ENCODE measurements around the gene PODNL1. TPM values are rescaled to one million over a fixed set of nuclear protein-coding genes. Genes with fewer than 3 reads are reported as not detected.

The PODNL1 gene
- total and polyA plus RNA-seq, 7 donors, result 0.07 to 1.3 (median 0.36) TPM

DNA sequence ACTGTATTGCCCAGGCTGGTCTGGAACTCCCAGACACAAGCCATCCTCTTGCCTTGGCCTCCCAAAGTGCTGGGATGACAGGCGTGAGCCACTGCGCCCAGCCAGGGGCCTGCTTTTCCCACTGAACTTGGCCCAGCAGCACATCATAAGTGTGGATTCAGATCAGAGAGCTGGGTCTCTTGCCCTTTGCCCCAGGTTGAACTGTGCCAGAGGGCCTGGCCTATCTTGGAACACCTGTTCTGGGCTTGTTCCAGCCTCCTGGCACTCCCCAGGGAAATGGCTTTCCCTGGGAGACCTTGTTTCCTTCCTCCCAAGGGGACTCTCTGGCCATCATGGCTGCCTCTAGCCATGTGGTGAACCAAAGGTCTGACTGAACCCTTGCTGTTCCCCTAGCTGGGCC is 28.8 kb downstream of the PODNL1 start:
- no peaks in the 10 kb centered on the region for H3K27me3 ChIP-seq (ENCODE audit: insufficient read depth in 3 of 3, low read length in 2 of 3)
- H3K4me1 ChIP-seq, result peaks cover 3% of the 10 kb centered on the region
- 94 to 100% (median 96%) methylated on average over 2 of the region's 2 CpGs for WGBS, 3 donors
- peaks cover 0 to 47% of the 10 kb centered on the region in 2 donors for H3K36me3 ChIP-seq (ENCODE audit: insufficient read depth in 1 of 2, low read depth in 1 of 2)
- no peak for DNase-seq
- no peak for ATAC-seq
- no peaks in the 10 kb centered on the region for H3K9me3 ChIP-seq
- intact Hi-C loops (cut with DNase I), result loop anchor here (5.0 kb wide), 1 partner anchor 43 kb away; the partner anchor contains the start of gene DCAF15 (in 2 of the 2)
- no peak overlapping the region for H3K27ac ChIP-seq
- no peak overlapping the region for H3K4me3 ChIP-seq
- TF ChIP-seq, protein P1, sequence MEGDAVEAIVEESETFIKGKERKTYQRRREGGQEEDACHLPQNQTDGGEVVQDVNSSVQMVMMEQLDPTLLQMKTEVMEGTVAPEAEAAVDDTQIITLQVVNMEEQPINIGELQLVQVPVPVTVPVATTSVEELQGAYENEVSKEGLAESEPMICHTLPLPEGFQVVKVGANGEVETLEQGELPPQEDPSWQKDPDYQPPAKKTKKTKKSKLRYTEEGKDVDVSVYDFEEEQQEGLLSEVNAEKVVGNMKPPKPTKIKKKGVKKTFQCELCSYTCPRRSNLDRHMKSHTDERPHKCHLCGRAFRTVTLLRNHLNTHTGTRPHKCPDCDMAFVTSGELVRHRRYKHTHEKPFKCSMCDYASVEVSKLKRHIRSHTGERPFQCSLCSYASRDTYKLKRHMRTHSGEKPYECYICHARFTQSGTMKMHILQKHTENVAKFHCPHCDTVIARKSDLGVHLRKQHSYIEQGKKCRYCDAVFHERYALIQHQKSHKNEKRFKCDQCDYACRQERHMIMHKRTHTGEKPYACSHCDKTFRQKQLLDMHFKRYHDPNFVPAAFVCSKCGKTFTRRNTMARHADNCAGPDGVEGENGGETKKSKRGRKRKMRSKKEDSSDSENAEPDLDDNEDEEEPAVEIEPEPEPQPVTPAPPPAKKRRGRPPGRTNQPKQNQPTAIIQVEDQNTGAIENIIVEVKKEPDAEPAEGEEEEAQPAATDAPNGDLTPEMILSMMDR (IDR thresholded peaks at IDR 0.05), result no peak

DNA sequence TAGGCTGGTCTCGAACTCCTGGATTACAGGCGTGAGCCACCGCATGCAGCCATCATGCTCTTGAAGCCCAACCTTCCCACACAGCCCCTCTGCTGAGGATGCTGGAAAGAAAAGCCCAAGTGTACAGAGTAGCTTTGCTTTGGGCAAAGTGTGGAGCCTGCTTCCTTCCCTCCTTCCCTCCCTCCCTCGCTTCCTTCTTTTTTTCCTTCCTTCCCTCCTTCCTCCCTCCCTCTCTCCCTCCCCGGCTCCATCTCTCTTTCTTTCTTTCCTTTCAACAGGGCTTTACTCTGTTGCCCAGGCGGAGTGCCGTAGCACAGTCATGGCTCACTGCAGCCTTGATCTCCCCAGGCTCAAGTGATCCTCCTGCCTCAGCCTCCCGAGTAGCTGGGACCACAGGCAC is 29.5 kb downstream of the PODNL1 start:
- peaks cover 3% of the 10 kb centered on the region for H3K4me1 ChIP-seq
- TF ChIP-seq, protein P1 (IDR thresholded peaks at IDR 0.05), result no peak
- H3K4me3 ChIP-seq, result no peak overlapping the region
- DNase-seq, result no peak
- no peaks in the 10 kb centered on the region for H3K9me3 ChIP-seq
- no peak overlapping the region for H3K27ac ChIP-seq
- WGBS, 3 donors, result 87 to 89% (median 87%) methylated on average over 8 of the region's 8 CpGs
- no peak for ATAC-seq
- peaks cover 0 to 39% of the 10 kb centered on the region in 2 donors for H3K36me3 ChIP-seq (ENCODE audit: insufficient read depth in 1 of 2, low read depth in 1 of 2)
- intact Hi-C loops (cut with DNase I), result loop anchor here (5.0 kb wide), 1 partner anchor 44 kb away; the partner anchor contains the start of gene DCAF15 (in 2 of the 2)
- no peaks in the 10 kb centered on the region for H3K27me3 ChIP-seq (ENCODE audit: insufficient read depth in 3 of 3, low read length in 2 of 3)

DNA sequence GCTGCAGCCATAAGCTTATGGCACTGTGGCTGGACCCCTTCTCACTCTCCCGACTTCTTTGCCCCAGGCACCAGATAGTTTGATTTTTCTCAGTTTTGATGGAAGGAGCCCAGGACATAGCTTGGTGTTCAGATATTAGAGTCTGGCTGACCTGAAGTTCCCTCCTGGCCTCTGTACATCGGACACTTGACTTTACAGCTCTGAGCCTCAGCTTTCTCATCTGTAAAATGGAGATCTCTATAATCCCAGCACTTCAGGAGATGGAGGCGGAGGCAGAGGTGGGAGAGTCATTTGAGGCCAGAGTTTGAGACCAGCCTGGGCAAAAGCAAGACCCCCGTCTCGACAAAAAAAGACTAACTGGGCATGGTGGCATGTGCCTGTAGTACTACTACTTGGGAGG is 31.3 kb downstream of the PODNL1 start:
- ATAC-seq (no peak), DNase-seq (no peak)
- TF ChIP-seq, protein P1 (IDR thresholded peaks at IDR 0.05), result no peak
- Histone ChIP-seq H3K4me1 (peaks cover 3% of the 10 kb centered on the region), H3K4me3 (peak overlapping the region; percentile 83), H3K36me3 (ENCODE audit: insufficient read depth in 1 of 2, low read depth in 1 of 2) (peaks cover 0 to 21% of the 10 kb centered on the region in 2 donors), H3K27me3 (ENCODE audit: insufficient read depth in 3 of 3, low read length in 2 of 3) (no peaks in the 10 kb centered on the region), H3K9me3 (no peaks in the 10 kb centered on the region), H3K27ac (no peak overlapping the region)
- intact Hi-C loops (cut with DNase I), result loop anchor here (5.0 kb wide), 1 partner anchor 45 kb away; the partner anchor contains the start of gene DCAF15 (in 2 of the 2)
- WGBS, 3 donors, result 87 to 91% (median 89%) methylated on average over 5 of the region's 5 CpGs

DNA sequence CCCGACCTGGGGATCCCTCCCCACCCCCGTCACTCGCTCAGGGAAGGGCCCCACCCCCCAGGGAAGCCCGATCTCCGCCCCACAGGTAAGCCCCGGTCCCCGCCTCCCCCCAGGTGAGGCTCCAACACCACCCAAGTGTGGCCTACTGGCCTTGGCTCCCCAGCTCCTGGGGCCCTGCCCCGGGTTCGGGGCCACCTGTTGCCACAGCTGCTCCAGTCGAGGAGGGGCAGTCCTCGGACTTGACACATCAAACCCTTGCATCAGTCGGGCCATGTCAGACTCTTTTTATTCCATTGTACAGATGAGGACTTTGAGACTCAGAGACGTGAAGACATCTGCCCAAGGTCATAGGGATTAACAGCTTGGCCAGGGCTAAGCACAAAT is 31.7 kb downstream of the PODNL1 start:
- DNase-seq (no peak), ATAC-seq (peak; percentile 33 to 49 (median 42))
- H3K9me3 ChIP-seq, result no peaks in the 10 kb centered on the region
- H3K4me3 ChIP-seq, result peak overlapping the region; percentile 83
- peaks cover 0 to 20% of the 10 kb centered on the region in 2 donors for H3K36me3 ChIP-seq (ENCODE audit: insufficient read depth in 1 of 2, low read depth in 1 of 2)
- intact Hi-C loops (cut with DNase I), result loop anchor here (5.0 kb wide), 1 partner anchor 46 kb away; the partner anchor contains the start of gene DCAF15 (in 2 of the 2)
- TF ChIP-seq, protein P1 (IDR thresholded peaks at IDR 0.05), result no peak
- H3K27ac ChIP-seq, result peak overlapping the region; percentile 70
- WGBS, 3 donors, result 2 to 8% (median 3%) methylated on average over 7 to 13 of the region's 13 CpGs
- H3K4me1 ChIP-seq, result peaks cover 3% of the 10 kb centered on the region
- H3K27me3 ChIP-seq (ENCODE audit: insufficient read depth in 3 of 3, low read length in 2 of 3), result no peaks in the 10 kb centered on the region

All from psoas muscle (tissue), 8 donors.